Activated gamma-delta T cell treated with anti-CD3 and anti-CD28 coated beads, Interleukin-2, amount 50 U/mL, for 16 hours (primary cell): ENCODE results near the gene IL17RD.

ENCODE experiments used
- DNase-seq: peaks from one replicate; pipeline ENCODE4 v3.0.0-alpha.2; 2020; ENCODE audit warnings: low read depth

The IL17RD gene

DNA sequence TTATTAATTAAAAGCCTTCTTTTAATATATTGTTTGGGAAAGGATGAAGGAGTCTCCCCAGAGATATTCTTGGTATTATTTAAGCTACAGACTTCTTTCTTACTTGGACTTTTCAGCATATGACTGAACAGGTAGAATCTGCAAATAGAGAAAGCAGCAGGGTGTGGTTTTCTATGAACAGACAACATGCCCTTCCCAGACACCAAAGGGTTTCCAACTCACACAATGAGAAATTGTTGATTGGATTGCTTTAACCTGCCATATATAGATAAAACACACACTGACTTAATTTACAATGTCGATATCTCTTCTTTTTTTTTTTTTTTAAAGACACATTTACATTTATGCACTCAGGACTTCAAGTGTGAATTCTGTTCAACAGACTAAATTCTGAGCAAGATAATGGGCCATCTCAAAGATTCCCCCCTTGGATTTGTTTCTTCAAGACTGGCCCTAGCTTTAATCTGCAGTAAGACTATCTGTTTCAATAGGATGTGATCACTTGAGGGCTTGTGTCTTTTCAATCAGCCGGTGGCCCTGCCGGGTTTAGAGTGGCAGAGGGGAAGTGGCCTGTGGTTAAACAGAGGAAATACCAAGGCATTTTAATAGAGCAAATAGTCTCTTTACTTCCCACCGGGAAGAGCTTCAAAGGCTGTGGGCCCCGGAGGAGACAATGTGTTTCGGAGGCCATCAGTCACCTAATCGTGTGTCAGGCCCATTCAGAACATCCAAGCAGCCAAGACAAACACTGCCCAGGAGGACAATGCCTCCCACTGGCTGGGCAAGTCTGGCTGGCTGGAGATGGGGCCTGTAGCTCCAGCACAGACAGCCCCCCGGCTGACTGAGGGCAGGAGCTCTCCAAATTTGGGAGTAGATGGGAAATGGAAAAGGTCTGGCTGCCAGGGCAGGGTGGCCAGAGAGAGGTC, 6.1 kb downstream of the IL17RD start:
- no peak for DNase-seq

- no peak for DNase-seq
Observed at GRCh38 chr3:57158325-57158724, 6.8 kb downstream of the IL17RD start.

DNA sequence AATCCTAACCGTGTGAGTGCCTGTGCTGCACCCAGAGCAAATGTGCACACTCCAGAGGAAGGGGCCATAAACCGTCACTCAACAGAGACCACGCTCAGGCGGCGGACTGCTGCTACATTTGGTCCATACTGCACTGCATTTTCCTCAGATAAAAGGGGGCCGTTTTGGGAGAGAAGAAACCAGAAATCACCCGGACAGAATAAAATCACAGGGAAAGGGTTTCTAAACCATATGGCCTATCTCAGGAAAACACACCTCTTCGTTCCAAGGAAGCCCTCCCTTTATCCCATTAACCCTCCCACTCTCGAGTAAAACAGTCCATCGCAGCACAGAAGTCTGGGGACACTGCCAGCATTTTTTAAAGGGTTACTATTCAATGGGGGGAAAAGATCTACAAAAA, 7.6 kb downstream of the IL17RD start:
- DNase-seq = no peak

DNA sequence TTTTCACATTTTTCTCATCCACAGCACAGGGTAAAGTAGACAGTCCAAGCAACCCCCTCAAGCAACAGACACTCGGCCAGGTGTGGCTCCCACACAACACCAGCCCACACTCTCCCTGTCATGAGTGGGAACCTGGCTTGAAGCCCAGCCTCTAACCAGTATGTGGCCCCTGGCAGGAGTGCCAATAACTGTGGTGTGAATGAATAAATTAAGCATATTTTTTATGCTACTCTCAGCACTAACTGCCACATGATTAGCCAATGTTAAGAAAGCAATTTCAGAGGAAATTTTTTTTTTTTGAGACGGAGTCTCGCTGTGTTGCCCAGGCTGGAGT, 9.9 kb downstream of the IL17RD start:
- no peak for DNase-seq

- no peak for DNase-seq
Observed at GRCh38 chr3:57154470-57155309, 10.5 kb downstream of the IL17RD start.

GRCh38 chr3:57152151-57153143, 12.7 kb downstream of the IL17RD start:
- DNase-seq = no peak

DNA sequence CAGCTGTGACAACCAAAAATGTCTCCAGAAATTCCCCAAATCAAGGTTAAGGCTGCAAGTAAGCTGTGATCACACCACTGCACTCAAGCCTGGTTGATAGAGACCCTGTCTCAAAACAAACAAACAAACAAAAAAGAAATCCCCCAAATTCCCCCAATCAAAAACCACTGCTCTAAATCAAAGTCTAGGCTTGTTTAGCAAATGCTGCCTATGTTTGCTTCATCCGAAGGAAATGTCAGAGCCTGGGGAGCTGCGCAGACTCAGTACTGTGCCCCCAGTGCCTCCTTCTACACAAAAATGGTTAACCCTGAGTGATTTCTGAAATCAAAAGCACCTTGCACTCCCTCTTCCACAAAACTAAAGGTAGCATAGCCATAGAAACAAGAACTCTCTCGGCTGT, 13.4 kb downstream of the IL17RD start:
- DNase-seq = no peak

DNA sequence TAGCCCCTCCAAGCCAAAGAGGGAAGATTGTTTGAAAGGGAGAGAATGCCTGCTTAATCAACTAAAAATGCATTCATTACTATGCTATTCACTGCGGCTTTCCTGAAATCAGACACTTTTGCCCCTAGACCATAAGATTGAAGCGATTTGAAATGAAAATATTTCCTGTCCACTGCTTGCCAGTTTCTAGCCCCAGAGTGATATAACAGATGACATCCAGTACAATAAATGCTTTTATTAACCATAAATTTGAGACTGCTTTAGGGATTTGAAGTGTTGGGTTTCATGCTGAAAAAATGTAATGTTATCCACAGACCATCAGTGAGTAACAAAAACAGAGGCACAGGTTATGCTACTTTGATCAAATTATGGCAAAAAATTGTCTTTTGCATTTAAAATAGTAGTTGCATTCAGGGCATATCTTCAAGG, 14.1 kb downstream of the IL17RD start:
- no peak for DNase-seq

- no peak for DNase-seq
Observed at GRCh38 chr3:57150113-57150581, 15.0 kb downstream of the IL17RD start.

GRCh38 chr3:57147071-57147470, 18.1 kb downstream of the IL17RD start:
- no peak for DNase-seq

DNA sequence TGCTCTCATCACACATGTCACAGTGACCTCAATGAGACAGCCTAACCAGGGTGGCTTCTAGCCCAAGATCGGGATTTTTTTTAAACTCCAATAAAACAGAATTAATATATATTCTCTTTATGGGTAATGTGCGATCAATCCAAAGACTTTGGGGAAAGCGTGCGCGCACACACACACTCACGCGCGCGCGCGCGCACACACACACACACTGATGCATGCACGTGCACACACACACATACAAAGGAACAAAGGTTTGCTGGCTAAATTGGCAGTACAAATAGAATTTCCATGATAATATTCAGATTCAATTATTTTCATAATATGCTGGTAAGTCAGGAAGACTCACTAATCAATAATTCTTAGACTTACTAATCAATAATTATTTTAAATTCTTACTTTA, 19.3 kb downstream of the IL17RD start:
- no peak for DNase-seq

- no peak for DNase-seq
Observed at GRCh38 chr3:57144952-57145351, 20.2 kb downstream of the IL17RD start.

DNA sequence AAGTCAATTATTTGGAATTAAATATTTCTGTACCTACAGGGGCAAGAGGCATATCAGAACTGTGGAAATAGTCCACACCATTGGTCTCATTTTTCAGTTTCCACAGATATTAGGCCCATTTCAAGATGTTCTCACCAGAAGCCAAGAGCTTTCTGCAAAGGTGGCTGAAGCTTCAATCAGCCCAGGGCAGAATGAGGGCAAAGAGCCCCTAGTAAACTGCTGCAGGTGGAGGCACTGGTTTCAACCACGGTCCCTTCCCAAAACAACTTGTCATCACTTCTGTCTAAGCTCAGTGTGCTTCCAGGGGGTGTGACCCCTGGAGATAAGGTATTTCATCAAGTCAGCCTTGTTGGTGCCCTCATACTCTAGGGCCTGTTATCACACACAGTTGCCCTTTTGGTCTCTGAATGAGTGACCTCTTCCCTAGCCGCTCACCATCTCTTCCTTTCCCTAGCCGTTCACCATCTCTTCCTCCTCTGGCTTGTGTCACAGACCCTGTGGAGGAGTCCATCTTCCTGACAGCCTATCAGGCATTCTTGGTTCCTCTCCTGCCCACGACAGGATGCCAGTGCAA, 21.2 kb downstream of the IL17RD start:
- no peak for DNase-seq

DNA sequence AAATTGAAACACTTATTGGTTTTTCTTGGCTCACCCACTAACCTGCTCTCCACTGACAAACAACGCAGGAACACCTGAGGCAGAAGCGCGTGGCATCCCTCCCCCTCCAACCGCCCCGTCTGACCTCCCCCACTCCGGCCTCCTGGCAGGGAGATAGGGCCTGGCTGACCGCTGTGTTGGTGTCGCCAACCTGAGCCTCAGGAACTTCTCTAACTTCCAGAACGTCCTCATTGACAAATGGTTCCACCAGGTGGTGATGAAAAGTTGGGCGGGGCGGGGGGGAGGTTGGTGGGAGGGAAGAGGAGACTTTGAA, 22.8 kb downstream of the IL17RD start:
- DNase-seq = no peak

- no peak for DNase-seq
Observed at GRCh38 chr3:57141719-57142410, 23.3 kb downstream of the IL17RD start.

- no peak for DNase-seq
Observed at GRCh38 chr3:57140894-57141293, 24.3 kb downstream of the IL17RD start.

GRCh38 chr3:57135964-57136719, 29.0 kb downstream of the IL17RD start:
- DNase-seq = no peak

- DNase-seq = no peak
Observed at GRCh38 chr3:57133157-57133556, 32.0 kb downstream of the IL17RD start.

- no peak for DNase-seq
Observed at GRCh38 chr3:57132674-57133073, 32.5 kb downstream of the IL17RD start.

DNA sequence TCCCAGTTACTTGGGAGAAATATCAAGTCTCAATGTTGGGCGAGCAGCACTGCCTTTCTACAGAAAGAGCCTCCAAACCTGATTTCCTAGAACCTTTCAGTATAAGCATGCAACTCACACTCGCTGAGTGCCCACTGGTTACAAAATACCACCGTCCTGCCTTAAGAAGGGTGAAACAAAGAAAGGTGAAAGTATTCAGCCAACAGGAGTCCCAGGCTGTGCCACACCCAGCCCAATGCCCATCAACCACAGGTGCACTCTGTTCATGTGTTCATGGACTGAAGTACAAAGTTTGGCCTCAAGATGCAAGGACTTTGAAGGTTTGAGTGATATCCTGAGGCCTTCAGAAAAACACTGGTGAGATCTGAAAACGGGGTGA, 34.0 kb downstream of the IL17RD start:
- DNase-seq = no peak
